ENCODE data around the gene KRTAP8-1.

- TF ChIP-seq, protein P1, sequence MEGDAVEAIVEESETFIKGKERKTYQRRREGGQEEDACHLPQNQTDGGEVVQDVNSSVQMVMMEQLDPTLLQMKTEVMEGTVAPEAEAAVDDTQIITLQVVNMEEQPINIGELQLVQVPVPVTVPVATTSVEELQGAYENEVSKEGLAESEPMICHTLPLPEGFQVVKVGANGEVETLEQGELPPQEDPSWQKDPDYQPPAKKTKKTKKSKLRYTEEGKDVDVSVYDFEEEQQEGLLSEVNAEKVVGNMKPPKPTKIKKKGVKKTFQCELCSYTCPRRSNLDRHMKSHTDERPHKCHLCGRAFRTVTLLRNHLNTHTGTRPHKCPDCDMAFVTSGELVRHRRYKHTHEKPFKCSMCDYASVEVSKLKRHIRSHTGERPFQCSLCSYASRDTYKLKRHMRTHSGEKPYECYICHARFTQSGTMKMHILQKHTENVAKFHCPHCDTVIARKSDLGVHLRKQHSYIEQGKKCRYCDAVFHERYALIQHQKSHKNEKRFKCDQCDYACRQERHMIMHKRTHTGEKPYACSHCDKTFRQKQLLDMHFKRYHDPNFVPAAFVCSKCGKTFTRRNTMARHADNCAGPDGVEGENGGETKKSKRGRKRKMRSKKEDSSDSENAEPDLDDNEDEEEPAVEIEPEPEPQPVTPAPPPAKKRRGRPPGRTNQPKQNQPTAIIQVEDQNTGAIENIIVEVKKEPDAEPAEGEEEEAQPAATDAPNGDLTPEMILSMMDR (IDR thresholded peaks at IDR 0.05), result no peak
- TF ChIP-seq EP300 (IDR thresholded peaks at IDR 0.05; ENCODE audit: low read depth), result no peak
Observed at GRCh38 chr21:30769724-30770431, 43.2 kb downstream of the KRTAP8-1 start.
